HUES64 (cell line): ENCODE data around the gene SAC3D1.

Experiments
- H3K27ac ChIP-seq: 2 replicates; pipeline ENCODE4 v1.7.0; 2013; ENCODE audit warnings: low read depth, low read length, inconsistent platforms
- H3K27me3 ChIP-seq: 2 replicates; pipeline ENCODE4 v1.6.1; 2013; ENCODE audit warnings: mild to moderate bottlenecking, low read length; ENCODE audit not compliant: insufficient read depth
- H3K36me3 ChIP-seq: 2 replicates; pipeline ENCODE4 v1.6.1; 2013; ENCODE audit warnings: mild to moderate bottlenecking, low read length; ENCODE audit not compliant: insufficient read depth
- H3K4me1 ChIP-seq: 2 replicates; pipeline ENCODE4 v1.6.1; 2013; ENCODE audit warnings: mild to moderate bottlenecking, low read length, moderate library complexity; ENCODE audit not compliant: insufficient read depth
- H3K4me3 ChIP-seq: 2 replicates; pipeline ENCODE4 v1.5.1; 2013; ENCODE audit warnings: mild to moderate bottlenecking, low read length, moderate library complexity
- H3K9ac ChIP-seq: 2 replicates; pipeline ENCODE4 v1.6.1; 2013; ENCODE audit warnings: mild to moderate bottlenecking, low read depth, low read length
- H3K9me3 ChIP-seq: 2 replicates; pipeline ENCODE4 v1.6.1; 2013; ENCODE audit warnings: low read depth, low read length; ENCODE audit not compliant: insufficient read depth
- WGBS: fragments of 150-250, 120-280 bp; methylation state at CpG from one replicate; pipeline ENCODE4 v1.1.7; 2013; ENCODE audit warnings: missing lambda C conversion rate; 5-methylcytosine and 5-hydroxymethylcytosine counted together

Gene SAC3D1

DNA sequence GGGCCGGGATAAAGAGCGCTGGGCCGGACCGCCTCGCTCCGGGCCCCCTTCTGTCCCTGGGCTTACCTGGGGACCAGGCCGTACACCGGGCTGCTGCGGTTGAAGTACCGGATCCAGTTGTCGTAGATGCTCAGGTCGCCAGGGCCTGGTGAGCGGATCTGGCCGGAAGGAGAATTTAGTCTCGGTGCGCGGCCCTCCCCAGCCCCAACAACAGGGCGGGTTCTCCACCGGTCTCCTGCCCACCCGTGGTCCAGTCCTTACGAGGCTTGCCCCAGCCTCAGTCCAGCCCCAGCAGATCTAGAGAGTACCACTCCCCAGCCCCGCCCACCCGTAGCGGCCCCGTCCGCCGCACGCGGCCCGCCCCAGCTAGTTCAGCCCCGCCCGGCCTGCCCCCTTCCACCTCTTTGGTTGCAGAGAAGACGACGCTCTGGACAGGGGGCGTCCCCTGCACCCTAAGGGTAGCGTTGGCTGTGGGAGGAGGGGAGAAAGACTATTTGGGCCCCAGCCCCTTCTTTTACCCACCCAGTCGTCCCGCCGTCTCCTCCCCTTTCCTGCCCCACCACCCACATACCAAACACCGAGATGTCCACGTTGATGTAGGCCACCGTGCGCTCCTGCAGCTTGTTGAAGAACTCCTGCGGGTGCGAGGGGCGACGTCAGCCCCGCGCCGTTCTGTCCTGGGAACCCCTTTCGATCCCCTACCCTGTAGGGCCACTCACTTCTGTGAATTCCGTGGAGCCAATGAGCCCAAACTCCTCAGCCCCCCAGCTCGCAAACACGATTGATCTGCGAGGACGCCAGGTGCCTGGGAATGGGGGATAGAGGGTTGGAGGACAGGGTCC is 6.8 kb downstream of the SAC3D1 start:
- no peaks in the 10 kb centered on the region for H3K27me3 ChIP-seq
- H3K4me3 ChIP-seq = 0 out of 2 replicates have a peak overlapping the region, but pooled peaks have one; percentile 10
- 77% methylated on average over 41 of the region's 56 CpGs for WGBS
- peaks cover 33% of the 10 kb centered on the region for H3K36me3 ChIP-seq
- no peaks in the 10 kb centered on the region for H3K9me3 ChIP-seq
- H3K27ac ChIP-seq = no peak overlapping the region
- H3K4me1 ChIP-seq = no peaks in the 10 kb centered on the region
- H3K9ac ChIP-seq = no peak overlapping the region

- Histone ChIP-seq H3K9ac (no peak overlapping the region), H3K9me3 (no peaks in the 10 kb centered on the region), H3K27ac (no peak overlapping the region), H3K27me3 (no peaks in the 10 kb centered on the region), H3K4me3 (no peak overlapping the region), H3K4me1 (no peaks in the 10 kb centered on the region), H3K36me3 (0 out of 2 replicates have a peak, but pooled peaks cover 2% of the 10 kb centered on the region)
- 95% methylated on average over 9 of the region's 9 CpGs for WGBS
Observed at GRCh38 chr11:65051398-65051858, 10.4 kb downstream of the SAC3D1 start.

GRCh38 chr11:65053827-65054508 is 13.0 kb downstream of the SAC3D1 start:
- H3K27ac ChIP-seq = no peak overlapping the region

GRCh38 chr11:65055538-65055937 is 14.5 kb downstream of the SAC3D1 start:
- H3K4me3 ChIP-seq = no peak overlapping the region
- 91% methylated on average over 1 of the region's 1 CpG for WGBS
- no peaks in the 10 kb centered on the region for H3K27me3 ChIP-seq
- no peak overlapping the region for H3K9ac ChIP-seq
- no peaks in the 10 kb centered on the region for H3K4me1 ChIP-seq
- no peak overlapping the region for H3K27ac ChIP-seq
- no peaks in the 10 kb centered on the region for H3K9me3 ChIP-seq
- H3K36me3 ChIP-seq = no peaks in the 10 kb centered on the region

More at GRCh38 chr11:65053827-65054508, 13.0 kb downstream of the SAC3D1 start:
- no peak overlapping the region for H3K4me3 ChIP-seq
- WGBS = 69% methylated on average over 8 of the region's 8 CpGs
- no peak overlapping the region for H3K9ac ChIP-seq
- H3K9me3 ChIP-seq = no peaks in the 10 kb centered on the region
- no peaks in the 10 kb centered on the region for H3K36me3 ChIP-seq
- no peaks in the 10 kb centered on the region for H3K4me1 ChIP-seq
- no peaks in the 10 kb centered on the region for H3K27me3 ChIP-seq

- Histone ChIP-seq H3K36me3 (no peaks in the 10 kb centered on the region), H3K9me3 (no peaks in the 10 kb centered on the region), H3K27me3 (no peaks in the 10 kb centered on the region), H3K27ac (no peak overlapping the region), H3K4me3 (no peak overlapping the region), H3K4me1 (no peaks in the 10 kb centered on the region), H3K9ac (no peak overlapping the region)
- 89% methylated on average over 6 of the region's 6 CpGs for WGBS
Observed at GRCh38 chr11:65056999-65057398, 16.0 kb downstream of the SAC3D1 start.

DNA sequence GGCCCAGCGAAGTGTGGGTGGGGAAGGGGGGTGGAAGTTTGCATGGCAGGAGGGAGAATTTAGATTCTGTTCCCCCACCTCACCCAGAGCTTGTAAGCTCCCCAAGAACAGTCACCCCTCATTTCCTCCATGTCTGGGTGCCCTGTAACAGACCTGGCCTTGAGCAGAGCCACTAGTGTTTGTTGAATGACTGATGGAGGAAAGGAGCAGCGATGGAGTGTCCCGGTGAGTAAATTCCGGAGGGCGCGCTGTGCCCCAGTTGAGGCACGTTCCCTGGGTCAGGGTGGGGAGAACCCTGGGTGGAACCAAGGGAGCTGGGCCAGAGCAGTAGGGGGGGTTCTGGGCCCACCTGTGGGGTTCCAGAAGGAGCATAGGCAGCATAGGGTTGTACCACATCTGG is 16.5 kb downstream of the SAC3D1 start:
- Histone ChIP-seq H3K4me1 (no peaks in the 10 kb centered on the region), H3K4me3 (no peak overlapping the region)

DNA sequence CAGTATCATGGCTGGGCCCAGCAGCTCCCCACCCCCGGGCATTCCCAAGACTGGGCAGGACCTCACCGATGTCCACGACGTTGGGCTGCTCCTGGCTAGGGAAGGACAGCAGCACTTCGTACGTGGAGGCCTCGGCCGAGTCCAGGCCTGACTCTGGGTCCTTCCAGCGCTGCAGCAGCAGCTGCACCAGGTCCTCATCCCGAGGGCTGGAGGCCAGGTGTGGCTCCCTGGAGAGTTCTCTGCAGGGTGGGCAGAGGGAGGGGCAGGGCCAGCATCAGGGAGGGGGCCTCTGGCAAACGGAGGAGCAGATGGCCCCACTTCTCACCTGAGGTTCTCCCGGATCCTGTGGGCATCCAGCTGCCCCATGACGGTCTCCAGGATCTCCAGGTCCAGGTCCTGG is 17.0 kb downstream of the SAC3D1 start:
- no peak overlapping the region for H3K4me3 ChIP-seq
- no peaks in the 10 kb centered on the region for H3K27me3 ChIP-seq
- no peaks in the 10 kb centered on the region for H3K9me3 ChIP-seq
- no peak overlapping the region for H3K9ac ChIP-seq
- WGBS = 83% methylated on average over 13 of the region's 13 CpGs
- H3K4me1 ChIP-seq = no peaks in the 10 kb centered on the region
- H3K27ac ChIP-seq = no peak overlapping the region
- no peaks in the 10 kb centered on the region for H3K36me3 ChIP-seq

More for the DNA sequence above, 16.5 kb downstream of the SAC3D1 start:
- no peak overlapping the region for H3K27ac ChIP-seq
- no peak overlapping the region for H3K9ac ChIP-seq
- no peaks in the 10 kb centered on the region for H3K27me3 ChIP-seq
- H3K36me3 ChIP-seq = no peaks in the 10 kb centered on the region
- no peaks in the 10 kb centered on the region for H3K9me3 ChIP-seq
- 96% methylated on average over 7 of the region's 7 CpGs for WGBS

GRCh38 chr11:65058419-65059054 is 17.5 kb downstream of the SAC3D1 start, which contains the start of gene NAALADL1:
NAALADL1 (minus strand) TSS chr11:65058553; CDS start chr11:65058521, 32 bp downstream.
- no peak within 1 kb of the TSS for H3K27ac ChIP-seq
- H3K4me3 ChIP-seq = no peak within 1 kb of the TSS
- no peak within 1 kb of the TSS for H3K9ac ChIP-seq
- H3K27me3 ChIP-seq = no peaks in the 10 kb centered on the region
- H3K9me3 ChIP-seq = no peaks in the 10 kb centered on the region
- H3K36me3 ChIP-seq = no peaks in the 10 kb centered on the region
- H3K4me1 ChIP-seq = no peaks in the 10 kb centered on the region
- WGBS = 89% methylated on average over 8 of the region's 8 CpGs

DNA sequence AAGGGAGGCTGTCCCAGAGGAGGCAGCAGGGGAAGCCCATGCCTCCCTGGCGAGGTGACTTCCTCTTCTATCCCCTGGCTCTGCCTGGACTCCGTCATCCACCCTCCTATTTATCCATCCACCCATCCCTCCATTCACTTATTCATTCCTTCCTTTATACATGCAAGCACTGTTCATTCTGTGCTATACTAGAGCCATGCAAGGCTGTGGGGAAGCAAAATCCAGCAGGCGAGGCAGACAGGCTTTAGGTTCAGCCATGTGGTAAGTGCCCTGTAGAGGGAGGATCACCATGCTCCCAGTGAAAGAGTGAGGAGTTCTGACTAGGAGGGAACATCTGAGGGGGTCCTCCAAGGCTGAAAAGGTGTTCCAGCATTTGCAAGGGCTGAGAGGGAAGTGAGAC is 18.5 kb downstream of the SAC3D1 start:
- Histone ChIP-seq H3K27ac (no peak overlapping the region), H3K4me1 (no peaks in the 10 kb centered on the region), H3K9me3 (no peaks in the 10 kb centered on the region), H3K36me3 (no peaks in the 10 kb centered on the region), H3K27me3 (no peaks in the 10 kb centered on the region), H3K4me3 (no peak overlapping the region), H3K9ac (no peak overlapping the region)
- WGBS = 80% methylated on average over 3 of the region's 3 CpGs

- no peaks in the 10 kb centered on the region for H3K9me3 ChIP-seq
- no peaks in the 10 kb centered on the region for H3K27me3 ChIP-seq
- H3K9ac ChIP-seq = no peak overlapping the region
- no peak overlapping the region for H3K27ac ChIP-seq
- H3K4me1 ChIP-seq = no peaks in the 10 kb centered on the region
- no peaks in the 10 kb centered on the region for H3K36me3 ChIP-seq
- no peak overlapping the region for H3K4me3 ChIP-seq
- WGBS = 89% methylated on average over 9 of the region's 10 CpGs
Observed at GRCh38 chr11:65059959-65060824, 19.2 kb downstream of the SAC3D1 start.
